Hippocampal formation (tissue), 2 donors: Measurements from ENCODE around the gene MCTP1.

Experiments
- DNase-seq, 2 donors: peaks; one replicate each; lab custom pipeline; 2025; lab: John Stamatoyannopoulos, UW

Gene MCTP1

GRCh38 chr5:95114305-95114704 is 170.6 kb downstream of the MCTP1 start:
- no peak for DNase-seq

GRCh38 chr5:95113489-95113888 is 171.4 kb downstream of the MCTP1 start:
- no peak for DNase-seq

GRCh38 chr5:95111141-95111540 is 173.8 kb downstream of the MCTP1 start:
- no peak for DNase-seq

- no peak for DNase-seq
These were observed 174.8 kb downstream of the MCTP1 start for GRCh38 chr5:95110118-95110517.

GRCh38 chr5:95107138-95107537 is 177.8 kb downstream of the MCTP1 start:
- no peak for DNase-seq

GRCh38 chr5:95105638-95106037 is 179.3 kb downstream of the MCTP1 start:
- no peak for DNase-seq

- no peak for DNase-seq
These were observed 182.2 kb downstream of the MCTP1 start for GRCh38 chr5:95102687-95103086.

- DNase-seq, result no peak
These were observed 182.8 kb downstream of the MCTP1 start for GRCh38 chr5:95102080-95102479.

GRCh38 chr5:95100551-95100950 is 184.3 kb downstream of the MCTP1 start:
- DNase-seq, result no peak

- no peak for DNase-seq
These were observed 186.9 kb downstream of the MCTP1 start for GRCh38 chr5:95098012-95098411.

- DNase-seq, result no peak
These were observed 191.7 kb downstream of the MCTP1 start for GRCh38 chr5:95093211-95093610.

GRCh38 chr5:95090774-95091173 is 194.1 kb downstream of the MCTP1 start:
- DNase-seq, result no peak

- no peak for DNase-seq
These were observed 197.0 kb downstream of the MCTP1 start for GRCh38 chr5:95087816-95088317.

- DNase-seq, result no peak
These were observed 197.7 kb downstream of the MCTP1 start for GRCh38 chr5:95086927-95087815.

- DNase-seq, result no peak
These were observed 200.1 kb downstream of the MCTP1 start for GRCh38 chr5:95084757-95085156.

- no peak for DNase-seq
These were observed 201.3 kb downstream of the MCTP1 start for GRCh38 chr5:95083606-95084005.

GRCh38 chr5:95081982-95082381 is 202.9 kb downstream of the MCTP1 start:
- DNase-seq, result no peak

GRCh38 chr5:95081500-95081960 is 203.4 kb downstream of the MCTP1 start:
- DNase-seq, result no peak

- no peak for DNase-seq
These were observed 204.5 kb downstream of the MCTP1 start for GRCh38 chr5:95080441-95080840.

- no peak for DNase-seq
These were observed 204.9 kb downstream of the MCTP1 start for GRCh38 chr5:95080030-95080429.

- DNase-seq, result no peak
These were observed 206.0 kb downstream of the MCTP1 start for GRCh38 chr5:95078868-95079267.

GRCh38 chr5:95076395-95077185 is 208.3 kb downstream of the MCTP1 start:
- no peak for DNase-seq

- DNase-seq, result no peak
These were observed 209.8 kb downstream of the MCTP1 start for GRCh38 chr5:95075111-95075510.
